NCI-H82 treated with DMSO at 0.1 percent for 48 hours (cell line): ENCODE measurements around the gene TMC2.

ENCODE experiments used
- DNase-seq: peaks from one replicate; lab custom pipeline; 2025; ENCODE audit not compliant: unreplicated experiment; lab: John Stamatoyannopoulos, UW

TMC2 gene

DNA sequence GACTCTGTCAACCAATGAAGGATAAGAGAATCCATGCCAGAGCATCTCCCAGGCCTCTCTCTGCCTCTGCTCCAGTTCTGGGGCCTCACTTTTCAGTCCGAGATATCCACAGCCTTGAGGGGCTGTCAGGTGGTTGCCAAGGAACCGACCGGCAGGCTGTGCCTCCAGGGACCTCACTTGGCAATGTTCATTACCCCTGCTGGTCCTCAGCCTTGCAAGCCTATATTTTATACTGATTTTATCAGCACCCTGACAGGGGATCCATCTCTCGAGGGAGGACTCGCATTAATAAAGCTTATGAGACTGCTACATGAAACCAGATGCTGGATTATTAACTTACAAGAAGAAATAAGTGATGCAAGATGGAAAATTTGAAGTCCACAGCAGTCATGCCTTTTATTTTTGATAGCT is 39.9 kb downstream of the TMC2 start:
- DNase-seq = no peak

DNA sequence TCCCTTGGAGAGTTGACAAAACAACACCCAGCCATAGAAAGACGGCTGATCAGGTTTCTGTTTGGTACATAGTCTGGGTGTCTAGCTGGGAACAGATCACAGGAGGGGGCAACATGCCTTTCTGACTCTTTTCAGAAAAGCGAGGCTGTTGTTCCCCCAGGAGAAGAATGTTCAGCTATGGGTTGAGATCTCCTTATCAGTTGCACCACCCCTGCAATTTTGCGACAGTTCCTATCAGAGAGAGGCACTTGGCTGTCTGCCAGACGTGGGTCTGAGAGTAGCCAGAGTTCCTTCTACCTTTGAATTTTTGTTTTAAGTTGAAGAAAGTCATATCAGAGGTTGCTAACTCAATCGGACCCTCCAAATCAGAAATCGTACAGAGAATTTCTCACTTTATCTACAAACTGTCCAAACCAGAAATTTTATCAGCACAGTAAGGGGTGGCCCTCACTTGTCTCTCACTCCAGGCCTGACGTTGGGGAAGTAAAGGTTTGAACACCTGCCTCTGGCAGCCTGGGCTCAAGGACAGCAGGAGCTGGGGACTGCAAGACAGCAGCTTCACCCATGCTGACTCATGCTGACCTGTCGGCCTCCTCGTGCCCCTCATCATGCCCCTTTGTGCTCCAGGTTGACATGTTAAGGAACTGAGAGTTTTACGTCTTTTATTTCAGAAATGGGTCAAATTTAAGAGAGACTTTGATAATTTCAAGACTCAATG is 42.3 kb downstream of the TMC2 start:
- DNase-seq = no peak

DNA sequence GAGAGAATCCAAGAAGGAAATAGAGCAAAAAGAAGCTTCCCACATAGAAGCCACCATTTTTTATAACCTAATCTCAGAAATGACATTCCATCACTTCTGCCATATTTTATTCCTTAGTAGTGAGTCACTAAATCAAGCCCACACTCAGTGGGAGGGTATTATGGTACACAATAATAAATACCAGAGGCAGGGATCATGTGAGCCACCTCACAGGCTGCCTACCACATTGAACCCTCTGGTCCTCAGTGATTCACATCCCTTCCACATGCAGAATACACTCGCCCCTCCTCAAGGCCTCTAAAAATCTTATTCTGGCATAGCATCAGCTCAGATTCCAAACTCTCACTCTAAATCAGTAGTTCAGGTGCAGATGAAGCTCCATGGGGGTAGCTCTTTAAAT is 49.4 kb downstream of the TMC2 start:
- no peak for DNase-seq

DNA sequence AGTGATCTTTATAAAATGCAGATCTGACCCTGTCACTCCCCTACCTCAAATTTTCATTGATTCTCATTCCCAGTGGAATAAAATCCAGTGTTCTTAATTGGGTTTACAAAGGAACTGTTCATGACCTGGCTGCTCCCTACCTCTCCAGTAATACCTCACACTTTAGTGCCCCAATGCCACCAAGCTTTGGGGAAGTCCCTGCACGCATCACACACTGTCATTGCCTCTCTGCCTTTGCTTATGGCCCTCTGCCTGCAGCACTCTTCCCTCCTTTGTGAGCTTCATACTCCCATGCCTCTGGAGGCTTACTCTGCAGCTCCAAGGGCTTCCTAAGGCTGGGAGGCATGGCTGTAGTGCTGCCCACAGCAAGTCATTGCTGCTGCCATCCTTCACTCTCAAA is 57.4 kb downstream of the TMC2 start:
- DNase-seq = no peak

DNA sequence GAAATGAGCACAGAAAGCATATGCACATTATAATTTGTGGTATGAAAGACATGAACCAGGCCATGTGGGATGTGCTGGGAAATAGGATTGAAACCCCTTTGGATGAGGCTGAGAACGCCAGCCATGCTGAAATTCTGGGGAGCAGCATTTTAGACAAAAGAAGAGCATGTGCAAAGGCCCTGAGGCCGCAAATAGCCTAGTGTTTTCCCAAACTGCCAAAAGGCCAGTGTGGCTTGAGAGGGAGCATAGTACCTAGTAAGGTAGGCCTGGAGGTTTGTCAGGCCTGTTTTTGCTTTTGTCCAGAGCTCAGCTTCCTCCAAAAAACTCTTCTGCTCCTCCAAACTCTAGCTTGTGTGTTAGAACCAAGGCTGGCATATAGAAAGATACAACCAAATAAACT is 58.7 kb downstream of the TMC2 start:
- DNase-seq = no peak

DNA sequence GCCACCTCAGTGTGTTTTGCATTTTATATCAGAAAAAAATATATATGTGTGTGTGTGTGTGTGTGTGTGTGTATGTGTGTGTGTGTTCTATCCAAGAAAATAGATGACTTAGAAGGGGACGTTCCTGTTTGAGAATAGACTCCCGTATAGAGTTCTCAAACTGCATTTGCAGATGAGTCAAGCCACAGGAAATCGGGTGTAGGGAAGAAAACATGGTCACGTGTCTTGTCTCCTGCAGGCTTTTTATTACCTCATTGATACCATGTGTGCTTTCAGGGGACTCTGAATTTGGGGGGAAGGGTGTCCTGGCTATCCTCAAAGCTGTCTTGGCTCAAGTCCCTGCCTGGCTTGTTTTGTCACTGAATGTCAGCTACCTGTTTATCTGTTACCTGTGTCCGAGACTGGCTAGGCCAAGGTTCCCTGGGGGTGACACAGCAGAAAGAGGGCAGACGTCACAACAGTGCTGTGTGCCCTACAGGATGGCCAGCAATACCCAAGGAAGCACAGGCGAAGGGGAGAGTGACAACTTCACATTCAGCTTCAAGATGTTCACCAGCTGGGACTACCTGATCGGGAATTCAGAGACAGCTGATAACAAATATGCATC is 60.4 kb downstream of the TMC2 start:
- no peak for DNase-seq

DNA sequence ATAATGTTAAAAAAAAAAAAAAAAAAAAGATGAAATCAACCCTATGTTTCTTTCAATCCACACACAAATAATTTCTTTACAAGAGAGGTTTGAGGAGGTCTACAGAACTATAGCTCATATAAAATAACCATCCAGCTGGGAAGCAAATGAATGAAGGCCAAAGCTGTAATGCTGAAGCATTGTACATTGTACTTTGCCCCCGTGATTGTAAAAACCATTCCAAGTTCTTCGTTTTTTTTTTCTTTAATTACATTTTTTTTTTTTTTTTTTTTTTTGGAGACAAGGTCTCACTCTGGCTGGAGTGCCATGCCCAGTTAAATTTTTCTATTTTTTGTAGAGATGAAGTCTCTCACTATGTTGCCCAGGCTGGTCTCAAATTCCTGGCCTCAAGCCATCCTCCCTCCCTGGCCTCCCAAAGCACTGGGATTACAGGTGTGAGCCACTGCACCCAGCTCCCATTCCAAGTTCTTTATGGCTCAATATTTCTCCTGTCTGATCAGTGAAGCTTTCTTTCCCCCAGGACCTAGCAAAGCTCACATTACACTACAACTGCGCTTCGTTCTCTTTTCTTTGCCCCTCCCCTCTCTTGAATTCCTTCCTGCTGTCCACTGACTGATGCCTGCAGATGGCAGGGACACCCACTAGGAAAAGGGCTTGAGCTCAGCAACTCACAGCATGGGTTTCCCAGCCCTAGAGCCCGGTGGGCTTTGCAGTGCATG is 63.1 kb downstream of the TMC2 start:
- no peak for DNase-seq

DNA sequence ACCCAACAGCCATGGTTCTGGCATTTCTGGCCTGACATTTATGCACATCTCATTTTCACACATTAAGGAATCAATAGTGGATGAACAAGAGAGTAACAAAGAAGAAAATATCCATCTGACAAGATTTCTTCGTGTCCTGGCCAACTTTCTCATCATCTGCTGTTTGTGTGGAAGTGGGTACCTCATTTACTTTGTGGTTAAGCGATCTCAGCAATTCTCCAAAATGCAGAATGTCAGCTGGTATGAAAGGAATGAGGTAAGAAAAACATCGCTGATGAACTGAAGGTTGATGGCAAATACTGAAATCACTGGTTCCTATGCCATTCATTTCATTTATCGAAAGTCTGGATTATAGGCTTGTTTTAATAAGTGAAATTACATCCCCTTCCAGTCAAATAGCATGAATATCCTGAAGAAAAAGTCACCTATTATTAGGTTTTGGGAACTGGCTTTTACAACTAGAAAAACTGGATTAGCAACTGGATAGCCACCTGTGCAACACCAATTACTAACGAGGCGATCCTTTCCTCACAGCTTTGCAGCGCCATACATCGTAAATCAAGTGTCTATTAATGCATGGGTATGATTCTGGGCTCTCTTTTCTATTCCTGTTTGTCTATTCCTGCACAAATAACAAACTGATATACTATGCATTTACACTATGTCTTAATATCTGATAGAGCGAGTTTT is 65.8 kb downstream of the TMC2 start:
- no peak for DNase-seq

DNA sequence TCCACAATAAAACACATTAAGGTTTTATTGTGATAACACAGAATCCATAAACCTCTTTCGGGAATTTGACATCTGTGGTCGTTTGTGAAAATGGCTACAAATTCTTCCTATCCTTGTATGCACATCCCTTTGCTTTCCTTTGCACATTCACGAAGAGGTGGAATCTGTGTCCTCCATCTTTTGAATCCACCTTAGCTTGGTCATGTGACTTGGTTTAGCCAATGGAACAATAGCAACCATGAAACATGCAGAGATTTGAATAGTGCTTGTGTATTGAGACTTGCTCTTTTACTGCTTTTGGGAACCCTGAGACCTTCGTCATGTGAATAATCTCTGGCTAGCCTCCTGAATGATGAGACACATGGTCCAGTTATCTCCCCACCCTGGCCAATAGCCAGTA is 66.4 kb downstream of the TMC2 start:
- no peak for DNase-seq

DNA sequence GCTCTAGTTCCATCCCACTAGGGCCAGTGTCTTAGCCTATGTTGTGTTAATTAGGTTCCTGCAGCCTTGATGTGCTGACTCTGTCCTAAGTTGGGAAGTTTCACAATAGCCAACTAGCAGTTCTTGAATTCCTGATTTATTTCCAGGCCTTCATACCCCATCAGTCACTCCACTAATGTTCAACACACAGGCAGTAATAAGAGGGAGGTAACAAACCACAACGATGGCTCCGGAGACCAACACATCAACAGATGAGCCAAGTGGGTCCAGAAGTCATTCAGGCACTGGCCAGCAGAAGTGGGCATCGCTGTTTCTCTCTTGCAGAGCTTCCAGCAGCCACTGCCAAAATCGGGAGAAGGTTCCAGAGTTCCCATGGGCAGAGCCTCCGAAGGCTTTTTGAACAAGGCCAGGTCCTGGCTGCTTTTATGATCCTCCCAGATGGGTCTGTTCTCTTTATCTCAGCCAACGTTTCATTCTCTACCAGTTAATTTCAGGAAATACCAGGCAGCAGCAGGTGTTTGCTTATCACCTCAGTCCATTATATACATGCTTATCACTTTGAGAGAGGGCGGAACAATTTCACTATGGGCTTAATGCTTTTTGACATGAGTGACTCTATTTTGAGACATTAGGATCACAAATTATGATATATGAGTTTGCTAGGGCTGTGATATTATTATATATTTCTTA is 67.6 kb downstream of the TMC2 start:
- DNase-seq = no peak

DNA sequence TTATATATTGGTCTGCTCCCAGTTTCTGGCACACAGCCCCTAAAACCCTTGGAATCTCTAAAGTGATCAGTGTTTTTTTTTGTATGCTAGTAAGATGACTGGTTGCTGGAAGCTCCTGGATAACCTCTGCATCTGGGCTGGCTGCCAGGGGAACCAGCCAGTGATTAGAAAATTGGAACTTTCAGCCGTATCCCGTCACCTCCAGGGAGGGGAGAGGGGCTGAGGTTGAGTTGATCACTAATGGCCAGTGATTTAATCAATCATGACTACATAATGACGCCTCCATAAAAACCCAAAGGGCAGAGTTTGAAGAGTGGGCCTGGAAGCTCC is 68.1 kb downstream of the TMC2 start:
- DNase-seq = no peak

DNA sequence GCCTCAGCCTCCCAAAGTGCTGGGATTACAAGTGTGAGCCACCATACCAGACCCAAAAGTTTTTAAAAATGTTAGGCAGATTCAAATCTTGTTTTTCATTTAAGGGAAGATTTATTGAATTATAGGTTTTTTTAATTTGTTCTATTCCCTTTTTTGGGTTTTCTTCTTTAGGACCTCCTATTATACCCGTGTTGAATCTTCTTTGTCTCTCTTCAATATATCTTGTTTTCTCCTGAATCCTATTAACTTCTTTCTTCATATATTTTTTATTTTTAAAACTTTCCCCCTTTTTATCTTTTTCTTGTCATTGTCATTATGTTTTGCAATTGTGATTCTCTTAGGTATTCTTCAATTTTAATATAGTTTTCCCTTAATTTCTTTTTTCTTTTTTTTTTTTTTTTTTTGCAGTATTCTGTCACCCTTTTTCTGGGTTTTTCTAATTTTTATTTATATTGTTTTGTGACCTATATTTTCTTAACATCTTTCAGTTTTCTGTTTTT is 70.2 kb downstream of the TMC2 start:
- no peak for DNase-seq

DNA sequence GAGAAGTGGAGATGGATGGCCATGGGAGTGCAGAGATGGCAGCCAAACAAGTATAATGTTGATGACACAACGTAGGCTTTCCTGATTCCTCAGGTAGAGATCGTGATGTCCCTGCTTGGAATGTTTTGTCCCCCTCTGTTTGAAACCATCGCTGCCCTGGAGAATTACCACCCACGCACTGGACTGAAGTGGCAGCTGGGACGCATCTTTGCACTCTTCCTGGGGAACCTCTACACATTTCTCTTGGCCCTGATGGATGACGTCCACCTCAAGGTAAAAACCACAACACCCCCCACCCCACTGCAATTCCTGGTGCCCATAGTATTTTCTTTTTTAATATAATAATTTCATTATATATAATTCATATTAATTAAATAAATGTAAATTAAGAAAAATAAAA is 74.0 kb downstream of the TMC2 start:
- no peak for DNase-seq

DNA sequence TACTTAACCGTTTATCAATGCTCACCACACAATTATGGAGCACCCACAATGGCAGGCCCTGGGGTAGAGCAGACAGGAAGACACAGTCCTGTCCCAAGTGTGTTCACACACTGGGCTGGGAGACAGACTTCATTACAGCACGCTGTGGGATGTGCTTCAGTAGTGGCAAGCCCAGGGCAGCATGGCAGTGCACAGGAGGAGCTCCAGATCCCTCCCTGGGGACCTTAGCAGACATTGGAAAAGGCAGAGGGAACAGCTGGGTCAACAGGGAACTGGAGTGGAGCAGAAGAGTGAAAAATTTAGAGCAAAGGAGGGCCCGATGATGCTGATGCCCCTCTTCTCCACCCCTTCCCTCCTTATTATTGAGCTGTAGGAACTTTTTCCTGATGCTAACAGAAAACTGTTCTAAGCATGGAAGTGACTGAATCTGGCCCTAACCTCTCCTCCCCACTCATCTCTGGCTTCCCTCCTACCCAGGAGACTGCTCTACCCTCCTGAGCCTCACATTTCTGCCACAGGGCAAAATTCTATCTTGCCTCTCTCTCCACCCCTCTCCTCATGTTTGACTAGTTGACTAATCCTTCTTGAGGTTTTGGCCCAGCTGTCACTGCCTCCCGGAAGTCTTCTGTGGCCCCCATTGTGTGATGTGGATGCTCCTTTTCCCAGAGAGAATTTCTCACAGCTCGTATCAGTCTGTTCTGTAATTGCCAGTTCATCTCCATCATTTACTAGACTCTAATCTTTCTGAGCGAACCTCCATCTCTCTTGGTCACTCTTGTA is 74.8 kb downstream of the TMC2 start:
- no peak for DNase-seq

DNA sequence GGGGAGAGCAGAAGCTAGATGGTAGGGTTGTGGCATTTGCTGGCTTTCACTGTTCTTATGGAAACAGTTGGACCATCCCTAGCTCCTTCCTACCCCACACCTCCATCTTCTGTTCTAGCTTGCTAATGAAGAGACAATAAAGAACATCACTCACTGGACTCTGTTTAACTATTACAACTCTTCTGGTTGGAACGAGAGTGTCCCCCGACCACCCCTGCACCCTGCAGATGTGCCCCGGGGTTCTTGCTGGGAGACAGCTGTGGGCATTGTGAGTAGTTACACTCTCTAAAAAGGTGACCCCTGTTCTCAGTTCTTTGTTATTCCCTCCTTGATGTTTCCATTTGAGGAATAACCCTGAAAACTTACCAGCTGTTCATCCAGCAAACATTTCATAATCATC is 75.7 kb downstream of the TMC2 start:
- no peak for DNase-seq

DNA sequence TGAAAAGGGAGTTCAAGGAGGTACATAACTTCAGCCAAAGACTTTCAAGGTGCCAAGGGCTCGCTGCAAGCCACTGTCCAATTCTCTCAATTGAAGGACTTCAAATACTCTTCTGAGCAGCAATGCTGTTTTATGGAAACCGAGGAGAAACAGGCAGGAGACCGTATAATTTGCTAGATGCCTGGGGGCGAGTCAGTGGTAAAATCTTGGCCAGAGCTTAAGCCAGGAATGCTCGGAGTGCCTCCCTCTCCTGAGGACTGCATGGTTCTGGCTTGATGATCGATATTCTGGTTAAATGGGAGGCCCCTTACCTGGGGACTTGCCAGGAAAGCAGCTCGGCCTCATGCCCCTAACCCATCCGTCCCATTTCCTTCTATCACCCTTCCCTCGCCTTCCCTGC is 80.3 kb downstream of the TMC2 start:
- no peak for DNase-seq

DNA sequence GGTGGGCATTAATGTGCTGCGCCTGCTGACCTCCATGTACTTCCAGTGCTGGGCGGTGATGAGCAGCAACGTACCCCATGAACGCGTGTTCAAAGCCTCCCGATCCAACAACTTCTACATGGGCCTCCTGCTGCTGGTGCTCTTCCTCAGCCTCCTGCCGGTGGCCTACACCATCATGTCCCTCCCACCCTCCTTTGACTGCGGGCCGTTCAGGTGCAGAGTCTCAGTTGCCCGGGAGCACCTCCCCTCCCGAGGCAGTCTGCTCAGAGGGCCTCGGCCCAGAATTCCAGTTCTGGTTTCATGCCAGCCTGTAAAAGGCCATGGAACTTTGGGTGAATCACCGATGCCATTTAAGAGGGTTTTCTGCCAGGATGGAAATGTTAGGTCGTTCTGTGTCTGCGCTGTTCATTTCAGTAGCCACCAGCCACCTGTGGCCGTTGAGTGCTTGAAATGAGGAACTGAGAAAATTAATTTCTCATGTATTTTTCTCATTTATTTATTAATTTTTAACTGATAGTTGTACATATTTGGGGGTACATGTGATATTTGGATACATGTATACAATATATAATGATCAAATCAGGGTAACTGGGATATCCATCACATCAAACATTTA is 80.8 kb downstream of the TMC2 start:
- no peak for DNase-seq

DNA sequence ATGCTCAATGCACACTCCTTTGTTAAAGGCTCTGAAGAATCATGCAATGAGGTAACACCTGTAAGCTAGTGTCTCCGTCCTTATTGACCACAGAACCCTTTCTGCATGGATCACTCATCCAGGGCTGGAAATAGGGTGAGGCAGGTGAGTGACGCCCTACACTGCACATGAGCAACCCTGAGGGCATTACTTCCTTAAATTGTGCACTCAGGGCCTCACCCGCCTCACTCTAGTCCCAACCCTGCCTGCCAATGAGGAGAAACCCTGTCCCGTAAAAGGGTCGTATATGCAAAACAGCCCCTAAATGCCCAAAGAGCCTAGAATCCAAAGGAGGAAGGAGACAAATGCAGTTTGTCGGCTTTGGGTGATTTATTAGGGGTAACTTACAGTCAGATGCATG is 82.4 kb downstream of the TMC2 start:
- no peak for DNase-seq

DNA sequence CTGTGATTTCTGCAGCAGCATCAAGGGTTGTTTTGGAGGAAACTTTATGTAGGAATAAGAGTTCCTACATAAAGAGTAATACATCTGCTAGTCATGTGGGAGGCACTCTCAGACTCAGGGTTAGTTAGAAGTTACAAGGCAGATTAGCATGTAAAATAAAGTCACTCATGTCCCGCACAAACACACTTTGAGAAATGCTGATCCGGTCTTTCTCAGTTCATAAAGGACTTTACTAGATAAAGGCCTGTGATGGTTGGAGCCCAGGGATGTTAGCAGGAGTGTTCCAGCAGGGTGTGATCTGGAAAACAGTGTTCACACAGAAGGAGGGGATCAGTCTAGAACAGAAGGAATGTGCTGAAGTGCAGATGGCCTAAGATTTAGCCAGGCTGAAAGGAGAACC is 83.0 kb downstream of the TMC2 start:
- DNase-seq = no peak

DNA sequence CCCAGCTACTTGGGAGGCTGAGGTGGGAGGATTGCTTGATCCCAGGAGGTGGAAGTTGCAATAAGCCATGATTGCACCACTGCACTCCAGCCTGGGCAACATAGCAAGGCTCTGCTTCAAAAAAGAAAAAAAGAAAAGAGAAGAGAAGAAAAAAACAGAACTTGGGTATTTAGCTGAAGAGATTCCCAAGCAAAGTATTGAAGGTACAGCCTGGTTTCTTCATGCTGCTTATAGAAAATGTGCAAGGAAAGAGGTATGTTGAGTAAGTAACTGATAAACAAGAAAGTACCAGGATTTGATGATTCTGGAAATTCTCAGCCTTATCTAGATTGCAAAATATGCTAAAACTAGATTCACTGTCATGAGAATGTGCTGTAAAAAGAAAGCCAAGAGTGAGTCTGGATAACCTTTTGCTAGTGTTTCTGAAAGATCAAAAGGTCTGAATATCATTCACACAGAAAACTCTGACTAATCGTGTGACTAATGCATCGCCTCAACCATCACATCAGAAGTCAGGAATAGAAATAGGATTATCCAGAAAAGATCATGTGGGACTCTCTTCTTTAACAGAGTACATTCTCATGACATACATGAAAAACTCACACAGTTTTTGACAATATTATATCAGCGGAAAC is 83.7 kb downstream of the TMC2 start:
- no peak for DNase-seq
